ENCODE results near the gene FOXP4. TPM values are rescaled to one million over a fixed set of nuclear protein-coding genes. Genes with fewer than 3 reads are reported as not detected.

The FOXP4 gene
- total and polyA plus RNA-seq, 2 of the 13 experiments (the other 11 are each of a cell fraction or from before 2014, with no cell fraction given) = 11.0 to 12.4 TPM

GRCh38 chr6:41601248-41601549 is 55.0 kb downstream of the FOXP4 start (continued):
- TF ChIP-seq ZNF337 (CRISPR knock-in tag; IDR thresholded peaks at IDR 0.05; ENCODE audit: borderline replicate concordance, low read depth) (no peak), SIN3A (IDR thresholded peaks at IDR 0.05; ENCODE audit: borderline replicate concordance, low read depth, low read length) (0 out of 2 replicates have a peak, but pooled peaks have one; percentile 17), ARID4A (CRISPR knock-in tag; IDR thresholded peaks at IDR 0.05; ENCODE audit: borderline replicate concordance) (no peak), ZNF329 (CRISPR knock-in tag; IDR thresholded peaks at IDR 0.05; ENCODE audit: low read depth) (no peak), AGO2 (optimal IDR thresholded peaks at IDR 0.05; ENCODE audit: low read depth, low read length) (peak; percentile 52), CHCHD3 (CRISPR knock-in tag; IDR thresholded peaks at IDR 0.05) (no peak), ZNF34 (CRISPR knock-in tag; IDR thresholded peaks at IDR 0.05; ENCODE audit: borderline replicate concordance) (0 out of 2 replicates have a peak, but pooled peaks have one; percentile 17), AGO1 (IDR thresholded peaks at IDR 0.05; ENCODE audit: low read depth, low read length, poor library complexity, severe bottlenecking) (peak; percentile 40), RFX1 (IDR thresholded peaks at IDR 0.05) (no peak), FUBP1 (CRISPR knock-in tag; IDR thresholded peaks at IDR 0.05; ENCODE audit: borderline replicate concordance) (no peak), TCF7 (IDR thresholded peaks at IDR 0.05; ENCODE audit: low read depth) (no peak), ZNF839 (CRISPR knock-in tag; IDR thresholded peaks at IDR 0.05; ENCODE audit: borderline replicate concordance) (no peak), FOXP4 (CRISPR knock-in tag; IDR thresholded peaks at IDR 0.05) (no peak), ZFP90 (CRISPR knock-in tag; IDR thresholded peaks at IDR 0.05; ENCODE audit: borderline replicate concordance) (no peak), ZNF3 (CRISPR knock-in tag; IDR thresholded peaks at IDR 0.05) (no peak), ZMAT3 (CRISPR knock-in tag; conservative IDR thresholded peaks at IDR 0.05) (0 out of 2 replicates have a peak, but pooled peaks have one; percentile 0), ZBTB42 (CRISPR knock-in tag; IDR thresholded peaks at IDR 0.05) (0 out of 2 replicates have a peak, but pooled peaks have one; percentile 25), FOXO4 (CRISPR knock-in tag; conservative IDR thresholded peaks at IDR 0.05) (no peak), IKZF5 (CRISPR knock-in tag; IDR thresholded peaks at IDR 0.05) (no peak)

All from HepG2 (cell line).